SK-N-SH (cell line): Measurements from ENCODE around the gene GPD2.

Experiments
- RAD21 ChIP-seq: IDR thresholded peaks from 2 replicates; pipeline ENCODE4 v1.6.1; 2012; ENCODE audit warnings: mild to moderate bottlenecking, low read length
- RCOR1 ChIP-seq: fragments of 150-350 bp; IDR thresholded peaks from 2 replicates; pipeline ENCODE4 v1.6.1; 2017; ENCODE audit warnings: antibody characterized with exemption, low read length
- TF ChIP-seq, protein P1 (sequence below): IDR thresholded peaks from 2 replicates; pipeline ENCODE4; 2012
- TF ChIP-seq, protein P2 (sequence below): fragments of 200-600 bp; sonication (generic); IDR thresholded peaks from 2 replicates; pipeline ENCODE4 v1.6.1; 2017; ENCODE audit warnings: antibody characterized with exemption, mild to moderate bottlenecking, moderate library complexity

DNA sequence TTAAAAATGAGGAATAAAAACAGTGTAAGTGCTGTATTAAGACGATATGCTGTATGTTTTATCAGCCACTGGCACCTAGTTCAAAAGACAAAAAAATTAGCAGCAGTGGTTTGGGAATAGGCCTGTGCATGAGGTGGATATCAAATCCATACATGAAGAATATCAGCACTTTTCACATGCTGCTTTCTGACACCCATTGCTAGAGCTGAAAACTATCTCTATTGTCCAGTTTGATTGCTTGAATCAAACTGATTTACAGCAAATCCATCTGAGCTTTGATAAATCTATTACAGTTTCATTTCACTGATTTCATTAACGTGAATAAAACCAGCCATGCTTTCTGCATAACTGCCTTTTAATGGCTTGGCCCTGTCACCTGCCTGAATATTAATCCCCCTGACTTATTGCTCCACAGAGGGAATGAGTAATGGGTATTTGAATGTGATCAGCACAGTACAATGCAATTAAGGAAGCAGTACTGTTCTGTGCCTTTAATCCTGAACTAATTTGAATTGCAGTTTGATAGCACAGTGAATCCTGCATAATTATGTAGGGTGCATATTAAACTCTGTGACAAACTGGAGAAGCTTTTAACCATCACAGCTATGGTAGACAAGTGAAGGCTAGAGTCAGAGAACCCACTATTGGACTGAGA lies 154.0 kb downstream of the GPD2 start:
- TF ChIP-seq RAD21, result no peak
- TF ChIP-seq, protein P1, sequence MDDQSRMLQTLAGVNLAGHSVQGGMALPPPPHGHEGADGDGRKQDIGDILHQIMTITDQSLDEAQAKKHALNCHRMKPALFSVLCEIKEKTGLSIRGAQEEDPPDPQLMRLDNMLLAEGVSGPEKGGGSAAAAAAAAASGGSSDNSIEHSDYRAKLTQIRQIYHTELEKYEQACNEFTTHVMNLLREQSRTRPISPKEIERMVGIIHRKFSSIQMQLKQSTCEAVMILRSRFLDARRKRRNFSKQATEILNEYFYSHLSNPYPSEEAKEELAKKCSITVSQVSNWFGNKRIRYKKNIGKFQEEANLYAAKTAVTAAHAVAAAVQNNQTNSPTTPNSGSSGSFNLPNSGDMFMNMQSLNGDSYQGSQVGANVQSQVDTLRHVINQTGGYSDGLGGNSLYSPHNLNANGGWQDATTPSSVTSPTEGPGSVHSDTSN, result no peak
- no peak for TF ChIP-seq RCOR1
- TF ChIP-seq, protein P2, sequence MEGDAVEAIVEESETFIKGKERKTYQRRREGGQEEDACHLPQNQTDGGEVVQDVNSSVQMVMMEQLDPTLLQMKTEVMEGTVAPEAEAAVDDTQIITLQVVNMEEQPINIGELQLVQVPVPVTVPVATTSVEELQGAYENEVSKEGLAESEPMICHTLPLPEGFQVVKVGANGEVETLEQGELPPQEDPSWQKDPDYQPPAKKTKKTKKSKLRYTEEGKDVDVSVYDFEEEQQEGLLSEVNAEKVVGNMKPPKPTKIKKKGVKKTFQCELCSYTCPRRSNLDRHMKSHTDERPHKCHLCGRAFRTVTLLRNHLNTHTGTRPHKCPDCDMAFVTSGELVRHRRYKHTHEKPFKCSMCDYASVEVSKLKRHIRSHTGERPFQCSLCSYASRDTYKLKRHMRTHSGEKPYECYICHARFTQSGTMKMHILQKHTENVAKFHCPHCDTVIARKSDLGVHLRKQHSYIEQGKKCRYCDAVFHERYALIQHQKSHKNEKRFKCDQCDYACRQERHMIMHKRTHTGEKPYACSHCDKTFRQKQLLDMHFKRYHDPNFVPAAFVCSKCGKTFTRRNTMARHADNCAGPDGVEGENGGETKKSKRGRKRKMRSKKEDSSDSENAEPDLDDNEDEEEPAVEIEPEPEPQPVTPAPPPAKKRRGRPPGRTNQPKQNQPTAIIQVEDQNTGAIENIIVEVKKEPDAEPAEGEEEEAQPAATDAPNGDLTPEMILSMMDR, result no peak
